Measurements from ENCODE around the gene HS3ST3A1.

The HS3ST3A1 gene

GRCh38 chr17:13583996-13584700 lies 17.6 kb downstream of the HS3ST3A1 start:
- CTCF ChIA-PET: no interaction called here
- no peak for DNase-seq
- Histone ChIP-seq H3K4me3 (ENCODE audit: control insufficient read depth in 1 of 7, extremely low read depth in 1 of 7, insufficient read depth in 4 of 7, low read depth in 2 of 7, low read length in 6 of 7) (no peak overlapping the region), H3K27ac (ENCODE audit: insufficient read depth in 1 of 2, low read depth in 1 of 2, low read length in 2 of 2, poor library complexity in 1 of 2, severe bottlenecking in 2 of 2) (no peak overlapping the region), H3K27me3 (replicated peaks in 2 of 5; ENCODE audit: control insufficient read depth in 4 of 5, insufficient read depth in 5 of 5, low read length in 4 of 5) (no peaks in the 10 kb centered on the region), H3K4me1 (ENCODE audit: control extremely low read depth in 1 of 4, control insufficient read depth in 4 of 4, insufficient read depth in 4 of 4, low read length in 3 of 4) (peaks cover 0 to 2% (median 0%) of the 10 kb centered on the region in 4 experiments), H3K9me3 (ENCODE audit: control extremely low read depth in 1 of 5, control insufficient read depth in 4 of 5, insufficient read depth in 2 of 5, low read depth in 1 of 5, low read length in 4 of 5) (no peaks in the 10 kb centered on the region), H3K36me3 (ENCODE audit: control insufficient read depth in 4 of 4, insufficient read depth in 4 of 4, low read length in 3 of 4) (no peaks in the 10 kb centered on the region)
- POLR2A ChIA-PET: no interaction called here
- WGBS (ENCODE audit: insufficient coverage): 90% methylated on average over 1 of the region's 3 CpGs

GRCh38 chr17:13582776-13583547 lies 18.8 kb downstream of the HS3ST3A1 start:
- ChIA-PET POLR2A (no interaction called here), CTCF (no interaction called here)
- peak in 1 of 3 donors; percentile 21 for DNase-seq
- Histone ChIP-seq H3K36me3 (ENCODE audit: control insufficient read depth in 4 of 4, insufficient read depth in 4 of 4, low read length in 3 of 4) (no peaks in the 10 kb centered on the region), H3K9me3 (ENCODE audit: control extremely low read depth in 1 of 5, control insufficient read depth in 4 of 5, insufficient read depth in 2 of 5, low read depth in 1 of 5, low read length in 4 of 5) (no peaks in the 10 kb centered on the region), H3K27ac (ENCODE audit: insufficient read depth in 1 of 2, low read depth in 1 of 2, low read length in 2 of 2, poor library complexity in 1 of 2, severe bottlenecking in 2 of 2) (no peak overlapping the region), H3K27me3 (replicated peaks in 2 of 5; ENCODE audit: control insufficient read depth in 4 of 5, insufficient read depth in 5 of 5, low read length in 4 of 5) (no peaks in the 10 kb centered on the region), H3K4me1 (ENCODE audit: control extremely low read depth in 1 of 4, control insufficient read depth in 4 of 4, insufficient read depth in 4 of 4, low read length in 3 of 4) (peaks cover 0 to 2% (median 0%) of the 10 kb centered on the region in 4 experiments), H3K4me3 (ENCODE audit: control insufficient read depth in 1 of 7, extremely low read depth in 1 of 7, insufficient read depth in 4 of 7, low read depth in 2 of 7, low read length in 6 of 7) (no peak overlapping the region)
- 44% methylated on average over 8 of the region's 9 CpGs for WGBS (ENCODE audit: insufficient coverage)

- peaks cover 0 to 4% (median 0%) of the 10 kb centered on the region in 5 experiments for H3K9me3 ChIP-seq (ENCODE audit: control extremely low read depth in 1 of 5, control insufficient read depth in 4 of 5, insufficient read depth in 2 of 5, low read depth in 1 of 5, low read length in 4 of 5)
- H3K4me1 ChIP-seq (ENCODE audit: control extremely low read depth in 1 of 4, control insufficient read depth in 4 of 4, insufficient read depth in 4 of 4, low read length in 3 of 4): peaks cover 0 to 2% (median 0%) of the 10 kb centered on the region in 4 experiments
- ChIA-PET POLR2A (interaction anchor here (0.6 kb wide), 1 partner anchor 348 kb away, joined by 3 read pairs; no protein-coding TSS in a partner anchor), CTCF (interaction anchor here (1.0 kb wide), 1 partner anchor 11 kb away, joined by 3 read pairs; no protein-coding TSS in a partner anchor)
- H3K36me3 ChIP-seq (ENCODE audit: control insufficient read depth in 4 of 4, insufficient read depth in 4 of 4, low read length in 3 of 4): no peaks in the 10 kb centered on the region
- no peak overlapping the region for H3K4me3 ChIP-seq (ENCODE audit: control insufficient read depth in 1 of 7, extremely low read depth in 1 of 7, insufficient read depth in 4 of 7, low read depth in 2 of 7, low read length in 6 of 7)
- WGBS (ENCODE audit: insufficient coverage): 10% methylated on average over 2 of the region's 3 CpGs
- no peak for DNase-seq
- no peak overlapping the region for H3K27ac ChIP-seq (ENCODE audit: insufficient read depth in 1 of 2, low read depth in 1 of 2, low read length in 2 of 2, poor library complexity in 1 of 2, severe bottlenecking in 2 of 2)
- no peaks in the 10 kb centered on the region for H3K27me3 ChIP-seq (replicated peaks in 2 of 5; ENCODE audit: control insufficient read depth in 4 of 5, insufficient read depth in 5 of 5, low read length in 4 of 5)
These were observed 19.8 kb downstream of the HS3ST3A1 start for GRCh38 chr17:13581925-13582324.

GRCh38 chr17:13580790-13581189 lies 20.9 kb downstream of the HS3ST3A1 start:
- Histone ChIP-seq H3K36me3 (ENCODE audit: control insufficient read depth in 4 of 4, insufficient read depth in 4 of 4, low read length in 3 of 4) (no peaks in the 10 kb centered on the region), H3K27me3 (replicated peaks in 2 of 5; ENCODE audit: control insufficient read depth in 4 of 5, insufficient read depth in 5 of 5, low read length in 4 of 5) (no peaks in the 10 kb centered on the region), H3K4me1 (ENCODE audit: control extremely low read depth in 1 of 4, control insufficient read depth in 4 of 4, insufficient read depth in 4 of 4, low read length in 3 of 4) (peaks cover 0 to 2% (median 0%) of the 10 kb centered on the region in 4 experiments), H3K4me3 (ENCODE audit: control insufficient read depth in 1 of 7, extremely low read depth in 1 of 7, insufficient read depth in 4 of 7, low read depth in 2 of 7, low read length in 6 of 7) (no peak overlapping the region), H3K9me3 (ENCODE audit: control extremely low read depth in 1 of 5, control insufficient read depth in 4 of 5, insufficient read depth in 2 of 5, low read depth in 1 of 5, low read length in 4 of 5) (peaks cover 0 to 6% (median 0%) of the 10 kb centered on the region in 5 experiments), H3K27ac (ENCODE audit: insufficient read depth in 1 of 2, low read depth in 1 of 2, low read length in 2 of 2, poor library complexity in 1 of 2, severe bottlenecking in 2 of 2) (no peak overlapping the region)
- no CpG with 5 or more reads among the region's 8 CpGs for WGBS (ENCODE audit: insufficient coverage)
- POLR2A ChIA-PET: interaction anchor here (0.6 kb wide), 1 partner anchor 240 kb away, joined by 3 read pairs; no protein-coding TSS in a partner anchor
- CTCF ChIA-PET: interaction anchor here (0.8 to 1.4 kb wide), 2 partner anchors 9 to 14 kb away, joined by 3 to 4 read pairs; no protein-coding TSS in a partner anchor
- DNase-seq: no peak

- ChIA-PET CTCF (interaction anchor here (0.6 to 0.7 kb wide), 2 partner anchors 120 to 1350 kb away, joined by 3 read pairs; no protein-coding TSS in a partner anchor), POLR2A (no interaction called here)
- H3K9me3 ChIP-seq (ENCODE audit: control extremely low read depth in 1 of 5, control insufficient read depth in 4 of 5, insufficient read depth in 2 of 5, low read depth in 1 of 5, low read length in 4 of 5): peaks cover 0 to 6% (median 0%) of the 10 kb centered on the region in 5 experiments
- no peak overlapping the region for H3K4me3 ChIP-seq (ENCODE audit: control insufficient read depth in 1 of 7, extremely low read depth in 1 of 7, insufficient read depth in 4 of 7, low read depth in 2 of 7, low read length in 6 of 7)
- no peak for DNase-seq
- no peaks in the 10 kb centered on the region for H3K27me3 ChIP-seq (replicated peaks in 2 of 5; ENCODE audit: control insufficient read depth in 4 of 5, insufficient read depth in 5 of 5, low read length in 4 of 5)
- no CpG with 5 or more reads among the region's 3 CpGs for WGBS (ENCODE audit: insufficient coverage)
- H3K4me1 ChIP-seq (ENCODE audit: control extremely low read depth in 1 of 4, control insufficient read depth in 4 of 4, insufficient read depth in 4 of 4, low read length in 3 of 4): peaks cover 0 to under 1% (median 0%) of the 10 kb centered on the region in 4 experiments
- H3K27ac ChIP-seq (ENCODE audit: insufficient read depth in 1 of 2, low read depth in 1 of 2, low read length in 2 of 2, poor library complexity in 1 of 2, severe bottlenecking in 2 of 2): no peak overlapping the region
- H3K36me3 ChIP-seq (ENCODE audit: control insufficient read depth in 4 of 4, insufficient read depth in 4 of 4, low read length in 3 of 4): no peaks in the 10 kb centered on the region
These were observed 24.8 kb downstream of the HS3ST3A1 start for GRCh38 chr17:13576661-13577526.

- Histone ChIP-seq H3K4me1 (ENCODE audit: control extremely low read depth in 1 of 4, control insufficient read depth in 4 of 4, insufficient read depth in 4 of 4, low read length in 3 of 4) (no peaks in the 10 kb centered on the region), H3K27me3 (replicated peaks in 2 of 5; ENCODE audit: control insufficient read depth in 4 of 5, insufficient read depth in 5 of 5, low read length in 4 of 5) (no peaks in the 10 kb centered on the region), H3K4me3 (ENCODE audit: control insufficient read depth in 1 of 7, extremely low read depth in 1 of 7, insufficient read depth in 4 of 7, low read depth in 2 of 7, low read length in 6 of 7) (no peak overlapping the region), H3K9me3 (ENCODE audit: control extremely low read depth in 1 of 5, control insufficient read depth in 4 of 5, insufficient read depth in 2 of 5, low read depth in 1 of 5, low read length in 4 of 5) (peaks cover 0 to 6% (median 0%) of the 10 kb centered on the region in 5 experiments), H3K36me3 (ENCODE audit: control insufficient read depth in 4 of 4, insufficient read depth in 4 of 4, low read length in 3 of 4) (no peaks in the 10 kb centered on the region), H3K27ac (ENCODE audit: insufficient read depth in 1 of 2, low read depth in 1 of 2, low read length in 2 of 2, poor library complexity in 1 of 2, severe bottlenecking in 2 of 2) (no peak overlapping the region)
- CTCF ChIA-PET: no interaction called here
- DNase-seq: no peak
- POLR2A ChIA-PET: no interaction called here
- 97% methylated on average over 4 of the region's 6 CpGs for WGBS (ENCODE audit: insufficient coverage)
These were observed 25.8 kb downstream of the HS3ST3A1 start for GRCh38 chr17:13575922-13576419.
